Measurements from ENCODE around the gene ZNF526.

ZNF526 gene

GRCh38 chr19:42196011-42197001 is 23.8 kb upstream of the ZNF526 start:
- in situ Hi-C loops (cut with MboI; ENCODE audit: low sequenced_read_pairs), result no loop called here

- in situ Hi-C loops (cut with MboI; ENCODE audit: low sequenced_read_pairs), result no loop called here
Measured at GRCh38 chr19:42197375-42197817, 22.7 kb upstream of the ZNF526 start.

- in situ Hi-C loops (cut with MboI; ENCODE audit: low sequenced_read_pairs), result no loop called here
Measured at GRCh38 chr19:42198676-42199439, 21.3 kb upstream of the ZNF526 start.

GRCh38 chr19:42199440-42200115 is 20.5 kb upstream of the ZNF526 start:
- in situ Hi-C loops (cut with MboI; ENCODE audit: low sequenced_read_pairs), result no loop called here

- in situ Hi-C loops (cut with MboI; ENCODE audit: low sequenced_read_pairs), result no loop called here
Measured at GRCh38 chr19:42200116-42200715, 19.9 kb upstream of the ZNF526 start.

- in situ Hi-C loops (cut with MboI; ENCODE audit: low sequenced_read_pairs), result no loop called here
Measured at GRCh38 chr19:42201489-42202289, 18.4 kb upstream of the ZNF526 start.

- in situ Hi-C loops (cut with MboI; ENCODE audit: low sequenced_read_pairs), result no loop called here
Measured at GRCh38 chr19:42202290-42202880, 17.7 kb upstream of the ZNF526 start.

GRCh38 chr19:42203700-42204099 is 16.4 kb upstream of the ZNF526 start:
- in situ Hi-C loops (cut with MboI; ENCODE audit: low sequenced_read_pairs), result no loop called here

- in situ Hi-C loops (cut with MboI; ENCODE audit: low sequenced_read_pairs), result no loop called here
Measured at GRCh38 chr19:42204664-42205063, 15.4 kb upstream of the ZNF526 start.

- in situ Hi-C loops (cut with MboI; ENCODE audit: low sequenced_read_pairs), result no loop called here
Measured at GRCh38 chr19:42206871-42207755, 13.0 kb upstream of the ZNF526 start.

- in situ Hi-C loops (cut with MboI; ENCODE audit: low sequenced_read_pairs), result no loop called here
Measured at GRCh38 chr19:42207767-42208271, 12.3 kb upstream of the ZNF526 start.

- in situ Hi-C loops (cut with MboI; ENCODE audit: low sequenced_read_pairs), result no loop called here
Measured at GRCh38 chr19:42208612-42209011, 11.5 kb upstream of the ZNF526 start.

GRCh38 chr19:42212886-42213285 is 7.2 kb upstream of the ZNF526 start:
- in situ Hi-C loops (cut with MboI; ENCODE audit: low sequenced_read_pairs), result no loop called here

GRCh38 chr19:42214810-42215485 is 5.2 kb upstream of the ZNF526 start:
- in situ Hi-C loops (cut with MboI; ENCODE audit: low sequenced_read_pairs), result no loop called here

GRCh38 chr19:42216653-42217519 is 3.2 kb upstream of the ZNF526 start:
- in situ Hi-C loops (cut with MboI; ENCODE audit: low sequenced_read_pairs), result no loop called here

GRCh38 chr19:42217520-42218437 is 2.3 kb upstream of the ZNF526 start, which contains the start of gene DEDD2:
TSS of gene DEDD2 (minus strand) at chr19:42217677. CDS start at chr19:42217007, 670 bp downstream.
- in situ Hi-C loops (cut with MboI; ENCODE audit: low sequenced_read_pairs), result no loop called here
